Tibial nerve (tissue), 4 donors: ENCODE data around the gene CORO2B. TPM values are rescaled to one million over a fixed set of nuclear protein-coding genes. Genes with fewer than 3 reads are reported as not detected.
A peak's percentile ranks its signal among the peaks of the same experiment; 100 is the strongest.

Source experiments
- DNase-seq, 2 donors: peaks; one replicate each; pipeline ENCODE4 v3.0.0-alpha.2; 2019; ENCODE audit warnings: low spot score in 2 of 2
- H3K27ac ChIP-seq, 4 donors: fragments of 200-600 bp; sonication (generic) in 3 of 4; one replicate each; pipeline ENCODE4 v1.5.1; 2017 to 2019; ENCODE audit warnings: mild to moderate bottlenecking in 1 of 4
- H3K27me3 ChIP-seq, 2 donors: fragments of 200-600 bp; sonication (generic) in 1 of 2; one replicate each; pipeline versions ENCODE4 v1.5.1 to v1.6.0; 2017 to 2019
- H3K36me3 ChIP-seq, 3 donors: fragments of 200-600 bp; sonication (generic); one replicate each; pipeline ENCODE4 v1.5.1; 2018 to 2019
- H3K4me1 ChIP-seq, 4 donors: fragments of 200-600 bp; sonication (generic) in 3 of 4; one replicate each; pipeline ENCODE4 v1.5.1; 2017 to 2019
- H3K4me3 ChIP-seq, 4 donors: fragments of 200-600 bp; sonication (generic) in 3 of 4; one replicate each; pipeline ENCODE4 v1.5.1; 2017 to 2019; ENCODE audit warnings: mild to moderate bottlenecking in 1 of 4, moderate library complexity in 1 of 4
- H3K9me3 ChIP-seq, 4 donors: fragments of 200-600 bp; sonication (generic) in 3 of 4; one replicate each; pipeline ENCODE4 v1.5.1; 2017 to 2019
- CTCF ChIP-seq, 5 experiments: fragments of 200-600 bp in 3 of 5; fragments of 450-650 bp in 2 of 5; sonication (generic) in 3 of 5; IDR thresholded peaks; one replicate each; pipeline ENCODE4 v1.5.1; 2016 to 2019; ENCODE audit warnings: antibody characterized with exemption in 5 of 5, mild to moderate bottlenecking in 3 of 5, moderate library complexity in 2 of 5
- EP300 ChIP-seq, 2 donors: sonication (generic); formaldehyde crosslinking; IDR thresholded peaks; one replicate each; pipeline ENCODE4 v1.6.1; 2017; ENCODE audit warnings: antibody characterized with exemption in 2 of 2, mild to moderate bottlenecking in 1 of 2
- POLR2A ChIP-seq, 2 donors: fragments of 450-650 bp; IDR thresholded peaks; one replicate each; pipeline ENCODE4 v1.6.1; 2017; ENCODE audit warnings: antibody characterized with exemption in 2 of 2, mild to moderate bottlenecking in 2 of 2, moderate library complexity in 2 of 2
- WGBS, 2 donors: methylation state at CpG; one replicate each; pipeline ENCODE4 v1.1.5; 2018; 5-methylcytosine and 5-hydroxymethylcytosine counted together
- total RNA-seq, 4 donors: library from RNA; depleted of rRNA; stranded (reverse); fragments of >200 nt; gene quantifications; one replicate each; pipeline ENCODE4 v1.1.0, GENCODE V29; 2016

Gene CORO2B
- total RNA-seq, 4 donors from 2014 or later: 6.3 to 12.6 (median 9.6) TPM

GRCh38 chr15:68594533-68595259 lies 15.9 kb downstream of the CORO2B start:
- peaks cover 0 to 70% (median 26%) of the 10 kb centered on the region in 4 donors for H3K4me1 ChIP-seq
- DNase-seq: no peak
- no peaks in the 10 kb centered on the region for H3K9me3 ChIP-seq
- TF ChIP-seq CTCF (IDR thresholded peaks at IDR 0.05) (no peak), POLR2A (IDR thresholded peaks at IDR 0.05) (no peak), EP300 (IDR thresholded peaks at IDR 0.05) (no peak)
- H3K4me3 ChIP-seq: no peak overlapping the region
- no peaks in the 10 kb centered on the region for H3K36me3 ChIP-seq
- peak overlapping the region in 1 of 4 donors; percentile 41 for H3K27ac ChIP-seq
- no peaks in the 10 kb centered on the region for H3K27me3 ChIP-seq
- WGBS, 2 donors: 33 to 41% methylated on average over 6 of the region's 6 CpGs

GRCh38 chr15:68595260-68595564 lies 16.4 kb downstream of the CORO2B start:
- no peaks in the 10 kb centered on the region for H3K27me3 ChIP-seq
- no peak for DNase-seq
- WGBS, 2 donors: 91 to 95% methylated on average over 3 of the region's 3 CpGs
- no peaks in the 10 kb centered on the region for H3K9me3 ChIP-seq
- H3K4me3 ChIP-seq: no peak overlapping the region
- no peak overlapping the region for H3K27ac ChIP-seq
- TF ChIP-seq EP300 (IDR thresholded peaks at IDR 0.05): no peak
- TF ChIP-seq POLR2A (IDR thresholded peaks at IDR 0.05): no peak
- TF ChIP-seq CTCF (IDR thresholded peaks at IDR 0.05): no peak
- peaks cover 0 to 70% (median 29%) of the 10 kb centered on the region in 4 donors for H3K4me1 ChIP-seq
- H3K36me3 ChIP-seq: no peaks in the 10 kb centered on the region

GRCh38 chr15:68595761-68596160 lies 17.0 kb downstream of the CORO2B start:
- Histone ChIP-seq H3K27me3 (no peaks in the 10 kb centered on the region), H3K36me3 (no peaks in the 10 kb centered on the region), H3K4me1 (peaks cover 0 to 70% (median 31%) of the 10 kb centered on the region in 4 donors), H3K27ac (no peak overlapping the region), H3K9me3 (no peaks in the 10 kb centered on the region), H3K4me3 (no peak overlapping the region)
- TF ChIP-seq CTCF (IDR thresholded peaks at IDR 0.05) (no peak), EP300 (IDR thresholded peaks at IDR 0.05) (no peak), POLR2A (IDR thresholded peaks at IDR 0.05) (no peak)
- no peak for DNase-seq
- WGBS, 2 donors: 87 to 89% methylated on average over 17 of the region's 17 CpGs

- DNase-seq: no peak
- H3K4me1 ChIP-seq: peaks cover 0 to 74% (median 36%) of the 10 kb centered on the region in 4 donors
- no peak overlapping the region for H3K4me3 ChIP-seq
- H3K27me3 ChIP-seq: no peaks in the 10 kb centered on the region
- 82 to 83% methylated on average over 9 of the region's 9 CpGs for WGBS, 2 donors
- H3K36me3 ChIP-seq: no peaks in the 10 kb centered on the region
- no peaks in the 10 kb centered on the region for H3K9me3 ChIP-seq
- TF ChIP-seq EP300 (IDR thresholded peaks at IDR 0.05) (no peak), POLR2A (IDR thresholded peaks at IDR 0.05) (no peak), CTCF (IDR thresholded peaks at IDR 0.05) (no peak)
- H3K27ac ChIP-seq: no peak overlapping the region
These were observed 17.9 kb downstream of the CORO2B start for GRCh38 chr15:68596691-68597090.

GRCh38 chr15:68597581-68597980 lies 18.8 kb downstream of the CORO2B start:
- no peak for DNase-seq
- no peaks in the 10 kb centered on the region for H3K36me3 ChIP-seq
- H3K27me3 ChIP-seq: no peaks in the 10 kb centered on the region
- no peak overlapping the region for H3K4me3 ChIP-seq
- H3K27ac ChIP-seq: peak overlapping the region in 3 of 4 donors; percentile 17 to 83 (median 75)
- H3K9me3 ChIP-seq: no peaks in the 10 kb centered on the region
- TF ChIP-seq EP300 (IDR thresholded peaks at IDR 0.05) (no peak), POLR2A (IDR thresholded peaks at IDR 0.05) (no peak), CTCF (IDR thresholded peaks at IDR 0.05) (no peak)
- WGBS, 2 donors: 68 to 75% methylated on average over 5 of the region's 5 CpGs
- H3K4me1 ChIP-seq: peaks cover 0 to 83% (median 38%) of the 10 kb centered on the region in 4 donors
